Measurements from ENCODE around the gene LMF2.

DNA sequence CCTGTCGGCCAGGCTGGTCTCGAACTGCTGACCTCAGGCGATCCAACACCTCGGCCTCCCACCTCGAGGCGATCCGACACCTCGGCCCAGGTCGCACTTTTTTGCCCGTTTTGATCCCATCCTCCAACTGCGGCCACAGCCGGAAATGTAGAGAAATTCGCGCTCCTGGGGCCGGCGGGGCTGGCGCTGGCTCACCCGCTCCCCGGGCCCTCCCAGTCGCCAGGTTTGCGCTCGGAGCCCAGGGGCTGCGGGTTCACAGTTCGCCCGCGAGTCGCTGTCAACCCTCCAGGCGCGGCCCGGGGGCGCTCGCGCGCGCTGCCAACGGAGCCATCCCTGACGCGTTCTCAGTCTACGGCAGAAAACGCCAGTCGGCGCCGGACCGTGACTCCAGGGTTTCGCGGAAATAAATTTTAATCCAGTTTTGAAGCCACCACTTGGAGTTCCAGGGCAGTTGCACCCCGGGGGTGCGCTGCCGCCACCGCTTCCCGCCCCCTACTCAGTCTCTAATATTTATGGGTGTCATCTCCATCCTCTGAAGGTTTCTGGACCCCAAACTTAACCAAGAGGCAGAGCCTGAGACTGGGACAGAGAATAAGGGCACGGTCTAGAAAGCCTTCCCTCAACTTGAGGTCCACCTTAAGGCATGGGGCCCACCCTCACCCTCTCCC, 36.7 kb upstream of the LMF2 start:
- TF ChIP-seq, protein P1, sequence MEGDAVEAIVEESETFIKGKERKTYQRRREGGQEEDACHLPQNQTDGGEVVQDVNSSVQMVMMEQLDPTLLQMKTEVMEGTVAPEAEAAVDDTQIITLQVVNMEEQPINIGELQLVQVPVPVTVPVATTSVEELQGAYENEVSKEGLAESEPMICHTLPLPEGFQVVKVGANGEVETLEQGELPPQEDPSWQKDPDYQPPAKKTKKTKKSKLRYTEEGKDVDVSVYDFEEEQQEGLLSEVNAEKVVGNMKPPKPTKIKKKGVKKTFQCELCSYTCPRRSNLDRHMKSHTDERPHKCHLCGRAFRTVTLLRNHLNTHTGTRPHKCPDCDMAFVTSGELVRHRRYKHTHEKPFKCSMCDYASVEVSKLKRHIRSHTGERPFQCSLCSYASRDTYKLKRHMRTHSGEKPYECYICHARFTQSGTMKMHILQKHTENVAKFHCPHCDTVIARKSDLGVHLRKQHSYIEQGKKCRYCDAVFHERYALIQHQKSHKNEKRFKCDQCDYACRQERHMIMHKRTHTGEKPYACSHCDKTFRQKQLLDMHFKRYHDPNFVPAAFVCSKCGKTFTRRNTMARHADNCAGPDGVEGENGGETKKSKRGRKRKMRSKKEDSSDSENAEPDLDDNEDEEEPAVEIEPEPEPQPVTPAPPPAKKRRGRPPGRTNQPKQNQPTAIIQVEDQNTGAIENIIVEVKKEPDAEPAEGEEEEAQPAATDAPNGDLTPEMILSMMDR (IDR thresholded peaks at IDR 0.05; ENCODE audit: low read depth, low read length, poor library complexity, severe bottlenecking) = peak; percentile 83
- no peak for TF ChIP-seq EZH2phosphoT487 (IDR thresholded peaks at IDR 0.05; ENCODE audit: borderline replicate concordance, low read length)
